ENCODE data around the gene TRABD.

GRCh38 chr22:50141891-50142363 lies 43.8 kb upstream of the TRABD start:
- TF ChIP-seq CTCF (IDR thresholded peaks at IDR 0.05; ENCODE audit: low read length): no peak
- no peak for TF ChIP-seq EZH2 (optimal IDR thresholded peaks at IDR 0.05; ENCODE audit: low read depth, low read length)
- TF ChIP-seq EZH2phosphoT487 (IDR thresholded peaks at IDR 0.05; ENCODE audit: low read length): no peak
